ENCODE data around the gene ORC4. TPM values are rescaled to one million over a fixed set of nuclear protein-coding genes. Genes with fewer than 3 reads are reported as not detected.

ORC4 gene
- total and polyA plus RNA-seq, 2 of the 8 experiments (the other 6 are each of a cell fraction or from before 2014, with no cell fraction given), result 22.7 to 63.7 TPM

DNA sequence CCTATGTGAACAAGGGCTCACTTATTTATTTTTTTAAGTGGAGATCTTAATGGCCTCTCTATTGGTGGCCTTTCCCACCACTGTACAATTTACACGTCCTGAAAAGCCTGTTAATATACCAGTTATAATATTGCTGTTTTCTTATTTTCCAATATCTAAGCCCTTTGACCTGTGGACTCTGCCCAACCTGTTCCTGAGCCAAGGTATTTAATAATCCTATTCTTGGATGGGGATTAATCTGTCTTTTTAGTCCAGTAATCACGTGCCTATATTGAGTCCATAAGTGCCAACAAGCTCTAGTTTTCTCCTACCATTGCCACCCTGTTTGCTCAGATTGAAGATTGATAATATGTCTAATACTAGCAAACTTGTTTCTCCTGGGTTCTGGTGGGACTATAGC lies 43.1 kb upstream of the ORC4 start:
- Histone ChIP-seq H4K8ac (ENCODE audit: extremely low read depth, insufficient read depth, low read length) (no peak overlapping the region), H3K27me3 (replicated peaks in 1 of 4; ENCODE audit: control insufficient read depth in 3 of 4, extremely low read depth in 1 of 4, insufficient read depth in 3 of 4, low read length in 3 of 4) (no peaks in the 10 kb centered on the region), H2AFZ (ENCODE audit: low read length) (no peak overlapping the region), H2BK12ac (ENCODE audit: low read depth, low read length) (no peak overlapping the region), H3K79me2 (ENCODE audit: control insufficient read depth in 1 of 2, insufficient read depth in 2 of 2, low read length in 2 of 2) (no peaks in the 10 kb centered on the region), H4K20me1 (replicated peaks in 1 of 2; ENCODE audit: control insufficient read depth in 1 of 2, insufficient read depth in 2 of 2, low read length in 2 of 2) (peaks cover 0 to 2% of the 10 kb centered on the region in 2 experiments), H2AK5ac (ENCODE audit: low read depth, low read length) (no peak overlapping the region), H3K36me3 (ENCODE audit: control insufficient read depth in 2 of 4, insufficient read depth in 4 of 4, low read length in 3 of 4) (no peaks in the 10 kb centered on the region), H3K23ac (ENCODE audit: insufficient read length) (no peak overlapping the region), H2BK20ac (ENCODE audit: low read length) (no peak overlapping the region), H3K56ac (replicated peaks; ENCODE audit: insufficient read length, low read depth, low read length) (no peak overlapping the region), H2BK120ac (replicated peaks; ENCODE audit: low read depth, low read length) (no peak overlapping the region), H3K9ac (replicated peaks in 1 of 4; ENCODE audit: extremely low read depth in 1 of 4, low read depth in 3 of 4, low read length in 3 of 4) (no peak overlapping the region), H3K4me3 (ENCODE audit: extremely low read depth in 1 of 4, insufficient read depth in 2 of 4, low read depth in 3 of 4, low read length in 4 of 4) (no peak overlapping the region), H3K27ac (ENCODE audit: low read depth, low read length) (no peak overlapping the region), H3K14ac (ENCODE audit: insufficient read length) (no peak overlapping the region), H3K4me2 (ENCODE audit: insufficient read depth in 1 of 2, low read depth in 2 of 2, low read length in 2 of 2) (no peak overlapping the region), H4K5ac (ENCODE audit: insufficient read length, low read depth, low read length) (no peak overlapping the region), H3K4ac (replicated peaks; ENCODE audit: insufficient read length, low read depth, low read length) (no peak overlapping the region), H4K91ac (replicated peaks; ENCODE audit: insufficient read length, low read length) (no peak overlapping the region), H2BK5ac (ENCODE audit: low read depth, low read length) (no peak overlapping the region), H2BK15ac (ENCODE audit: low read length) (no peak overlapping the region), H3K23me2 (ENCODE audit: low read depth, low read length) (no peaks in the 10 kb centered on the region), H3K9me3 (ENCODE audit: insufficient read depth in 2 of 2, low read depth in 1 of 2, low read length in 1 of 2) (no peaks in the 10 kb centered on the region), H3K79me1 (ENCODE audit: low read depth, low read length) (no peaks in the 10 kb centered on the region), H3K4me1 (replicated peaks in 1 of 4; ENCODE audit: control insufficient read depth in 3 of 4, insufficient read depth in 4 of 4, low read length in 3 of 4) (no peaks in the 10 kb centered on the region), H3K18ac (ENCODE audit: extremely low read depth, low read length) (no peak overlapping the region)
- POLR2A ChIA-PET (ENCODE audit: partially characterized antibody), result no interaction called here
- FAIRE-seq (no peak), DNase-seq (ENCODE audit: low read depth in 1 of 2, low spot score in 2 of 2) (no peak)
- CTCF ChIA-PET (ENCODE audit: partially characterized antibody), result interaction anchor here (0.8 kb wide), 1 partner anchor 135 kb away, joined by 3 read pairs; no protein-coding TSS in a partner anchor
- WGBS, 2 experiments (ENCODE audit: extremely low coverage in 1 of 2, insufficient coverage in 1 of 2, insufficient read length in 1 of 2, insufficient replicate concordance in 2 of 2, low coverage in 1 of 2, low lambda C conversion rate in 2 of 2, missing lambda C conversion rate in 1 of 2), result 86% methylated on average over 2 of the region's 2 CpGs; no CpG with 5 or more reads in 1 of the 2 experiments
- TF ChIP-seq TCF12 (IDR thresholded peaks at IDR 0.05; ENCODE audit: low read depth, low read length) (no peak), SIX5 (IDR thresholded peaks at IDR 0.05; ENCODE audit: low read depth, low read length) (no peak), FOSL1 (IDR thresholded peaks at IDR 0.05; ENCODE audit: insufficient read depth, low read depth, low read length) (no peak)

Measured in H1 (cell line).